Lung (tissue), 12 donors: ENCODE data around the gene KCTD16. TPM values are rescaled to one million over a fixed set of nuclear protein-coding genes. Genes with fewer than 3 reads are reported as not detected.

Experiments
- ATAC-seq: fragments of 200-7000 bp; cut with Tn5 transposase; one replicate; pipeline ENCODE4 v1.9.1; 2020; ENCODE audit warnings: moderate number of reproducible peaks; ENCODE audit not compliant: insufficient read depth, low FRiP score
- DNase-seq, 3 donors: peaks; one replicate each; pipeline ENCODE4 v3.0.0-alpha.2; 2013 to 2017
- H3K27ac ChIP-seq, 2 donors: one replicate each; pipeline ENCODE4 v1.5.1; 2013; ENCODE audit warnings: mild to moderate bottlenecking in 2 of 2, moderate library complexity in 2 of 2, control low read depth in 1 of 2, inconsistent platforms in 1 of 2, low read depth in 1 of 2, low read length in 1 of 2
- H3K27me3 ChIP-seq, 3 donors: one replicate each; pipeline ENCODE4 v1.5.1; 2013; ENCODE audit warnings: low read length in 2 of 3; ENCODE audit not compliant: control insufficient read depth in 3 of 3, insufficient read depth in 3 of 3
- H3K36me3 ChIP-seq, 4 donors: one replicate each; pipeline ENCODE4 v1.5.1; 2013; ENCODE audit warnings: low read length in 4 of 4, mild to moderate bottlenecking in 1 of 4, moderate library complexity in 1 of 4; ENCODE audit not compliant: control insufficient read depth in 4 of 4, insufficient read depth in 4 of 4
- H3K4me1 ChIP-seq, 5 donors: one replicate each; pipeline ENCODE4 v1.5.1; 2013; ENCODE audit warnings: low read length in 5 of 5, mild to moderate bottlenecking in 2 of 5, moderate library complexity in 1 of 5; ENCODE audit not compliant: control insufficient read depth in 5 of 5, insufficient read depth in 5 of 5
- H3K4me3 ChIP-seq: one replicate; pipeline ENCODE4 v1.5.1; 2013; ENCODE audit warnings: mild to moderate bottlenecking, control low read depth, moderate library complexity
- H3K9ac ChIP-seq, 2 donors: one replicate each; pipeline ENCODE4 v1.5.1; 2013; ENCODE audit warnings: low read length in 2 of 2, control low read depth in 1 of 2; ENCODE audit not compliant: insufficient read depth in 1 of 2
- H3K9me3 ChIP-seq, 4 donors: one replicate each; pipeline ENCODE4 v1.5.1; 2013; ENCODE audit warnings: low read length in 3 of 4, mild to moderate bottlenecking in 1 of 4, moderate library complexity in 1 of 4; ENCODE audit not compliant: control insufficient read depth in 4 of 4, insufficient read depth in 3 of 4
- CTCF ChIP-seq: IDR thresholded peaks from 2 replicates; pipeline ENCODE4 v1.5.1; 2012; ENCODE audit warnings: mild to moderate bottlenecking; ENCODE audit errors: control extremely low read depth, extremely low read depth
- WGBS, 2 donors: extraction: QIAGEN DNeasy Blood & Tissue Kit; methylation state at CpG; one replicate each; pipeline ENCODE4 v1.1.7; 2013; 5-methylcytosine and 5-hydroxymethylcytosine counted together
- polyA plus RNA-seq, 2 donors: library from polyadenylated mRNA; stranded (reverse); fragments of 200-250 nt; gene quantifications; one replicate each; pipeline ENCODE4 v1.2.1, GENCODE V29; 2013
- total RNA-seq, 2 donors: library from RNA; depleted of rRNA in 1 of 2; stranded (reverse); fragments of >200 nt in 1 of 2; gene quantifications; one replicate each; pipeline ENCODE4 v1.2.1, GENCODE V29; 2014 to 2021
- donor health status: control.
- donor health status: control.
- donor health status: Bipolar disorder and iron deficiency.
- donor health status: healthy.
- donor health status: DM: yes; HTN: yes; CAD: no.

The KCTD16 gene
- total and polyA plus RNA-seq, 4 donors = 0.07 to 0.63 (median 0.27) TPM

- DNase-seq = no peak
- peaks cover 0 to 44% (median 36%) of the 10 kb centered on the region in 3 donors for H3K27me3 ChIP-seq
- H3K9me3 ChIP-seq = no peaks in the 10 kb centered on the region
- no peak for TF ChIP-seq CTCF
- ATAC-seq = no peak
- no peak overlapping the region for H3K27ac ChIP-seq
- H3K4me3 ChIP-seq = no peak overlapping the region
- H3K4me1 ChIP-seq = peaks cover 0 to 5% (median 0%) of the 10 kb centered on the region in 5 donors
- WGBS, 2 donors = 68 to 85% methylated on average over 1 of the region's 1 CpG
- H3K9ac ChIP-seq = no peak overlapping the region
- no peaks in the 10 kb centered on the region for H3K36me3 ChIP-seq
Observed at GRCh38 chr5:144313147-144313726, 142.6 kb downstream of the KCTD16 start.

- Histone ChIP-seq H3K4me1 (no peaks in the 10 kb centered on the region), H3K4me3 (no peak overlapping the region), H3K27me3 (peaks cover 0 to 46% (median 38%) of the 10 kb centered on the region in 3 donors), H3K36me3 (no peaks in the 10 kb centered on the region), H3K27ac (no peak overlapping the region), H3K9ac (no peak overlapping the region), H3K9me3 (no peaks in the 10 kb centered on the region)
- TF ChIP-seq CTCF = no peak
- 87 to 90% methylated on average over 4 of the region's 4 CpGs for WGBS, 2 donors
- DNase-seq (no peak), ATAC-seq (no peak)
Observed at GRCh38 chr5:144315026-144315425, 144.4 kb downstream of the KCTD16 start.

- no peak for DNase-seq
- Histone ChIP-seq H3K36me3 (no peaks in the 10 kb centered on the region), H3K9ac (no peak overlapping the region), H3K4me1 (no peaks in the 10 kb centered on the region), H3K27ac (no peak overlapping the region), H3K9me3 (no peaks in the 10 kb centered on the region), H3K4me3 (no peak overlapping the region), H3K27me3 (peaks cover 0 to 41% (median 33%) of the 10 kb centered on the region in 3 donors)
- 94% methylated on average over 12 of the region's 12 CpGs for WGBS, 2 donors
- no peak for TF ChIP-seq CTCF
- no peak for ATAC-seq
Observed at GRCh38 chr5:144315994-144316634, 145.4 kb downstream of the KCTD16 start.
